GM18868 (cell line): ENCODE results near the gene TMEM82.

Source experiments
- ATAC-seq: cut with Tn5 transposase; IDR thresholded peaks from one replicate; pipeline ENCODE4 v1.9.1; 2021; ENCODE audit warnings: mild to moderate bottlenecking, moderate library complexity; ENCODE audit not compliant: unreplicated experiment

TMEM82 gene

DNA sequence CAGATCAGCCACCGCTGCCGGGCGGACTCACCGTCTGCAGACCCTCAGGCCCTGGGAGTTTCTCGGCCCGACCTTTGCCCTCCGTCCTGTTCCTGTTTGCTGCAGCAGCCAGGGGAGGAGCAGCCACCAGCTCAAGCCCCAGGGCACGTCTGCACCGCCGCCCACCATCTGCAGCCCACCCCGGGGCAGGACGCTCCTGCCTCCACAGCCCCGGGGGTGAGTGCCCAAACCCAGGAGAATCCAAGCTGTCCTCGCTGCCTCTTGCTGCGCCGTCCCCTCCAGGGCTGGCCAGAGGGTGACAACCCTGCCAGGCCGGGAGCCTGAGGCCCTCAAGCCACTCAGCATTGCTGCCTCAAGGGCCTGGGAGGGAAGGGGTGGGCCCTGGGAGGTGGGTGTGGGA, 7.4 kb upstream of the TMEM82 start:
- ATAC-seq: no peak

- ATAC-seq: no peak
Measured at GRCh38 chr1:15735304-15736037, 6.8 kb upstream of the TMEM82 start.

GRCh38 chr1:15736038-15736891, 6.0 kb upstream of the TMEM82 start, which contains the start of gene SLC25A34:
SLC25A34 (plus strand) TSS chr1:15736258; CDS start chr1:15736486, 228 bp downstream.
- no peak for ATAC-seq

- no peak for ATAC-seq
Measured at GRCh38 chr1:15736892-15737261, 5.4 kb upstream of the TMEM82 start.

DNA sequence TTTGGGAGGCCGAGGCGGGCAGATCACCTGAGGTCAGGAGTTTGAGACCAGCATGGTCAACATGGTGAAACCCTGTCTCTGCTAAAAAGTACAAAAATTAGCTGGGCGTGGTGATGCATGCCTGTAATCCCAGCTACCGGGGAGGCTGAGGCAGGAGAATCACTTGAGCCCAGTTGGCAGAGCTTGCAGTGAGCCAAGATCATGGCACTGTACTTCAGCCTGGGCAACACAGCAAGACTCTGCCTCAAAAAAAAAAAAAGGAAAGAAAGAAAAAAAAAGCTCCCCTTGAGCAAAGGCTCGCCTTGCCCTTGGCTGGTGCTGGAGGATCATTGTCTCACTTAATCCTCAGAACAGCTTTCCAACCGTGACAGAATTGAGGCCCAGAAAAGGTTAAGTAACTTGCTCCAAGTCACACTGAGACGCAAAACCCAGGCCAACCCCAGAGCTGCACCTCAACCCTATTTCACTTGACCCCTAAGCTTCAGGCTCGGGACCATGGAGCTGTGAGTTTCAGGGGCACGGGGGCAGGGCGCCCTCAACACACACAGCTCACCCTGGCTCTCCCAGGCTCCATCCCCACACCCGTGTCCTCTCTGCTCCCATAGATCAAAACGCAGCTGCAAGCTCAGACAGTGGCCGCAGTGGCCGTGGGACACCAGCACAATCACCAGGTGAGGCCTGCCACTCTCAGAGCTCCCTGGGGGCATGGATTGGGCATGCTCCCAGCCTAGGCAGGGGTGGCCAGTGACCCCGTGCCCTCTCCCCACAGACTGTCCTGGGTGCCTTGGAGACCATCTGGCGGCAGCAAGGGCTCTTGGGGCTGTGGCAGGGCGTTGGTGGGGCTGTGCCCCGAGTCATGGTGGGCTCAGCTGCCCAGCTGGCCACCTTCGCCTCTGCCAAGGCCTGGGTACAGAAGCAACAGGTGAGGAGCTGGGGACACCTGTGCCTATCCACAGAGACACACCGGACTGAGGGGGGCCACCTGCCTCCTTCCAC, 4.7 kb upstream of the TMEM82 start:
- no peak for ATAC-seq

DNA sequence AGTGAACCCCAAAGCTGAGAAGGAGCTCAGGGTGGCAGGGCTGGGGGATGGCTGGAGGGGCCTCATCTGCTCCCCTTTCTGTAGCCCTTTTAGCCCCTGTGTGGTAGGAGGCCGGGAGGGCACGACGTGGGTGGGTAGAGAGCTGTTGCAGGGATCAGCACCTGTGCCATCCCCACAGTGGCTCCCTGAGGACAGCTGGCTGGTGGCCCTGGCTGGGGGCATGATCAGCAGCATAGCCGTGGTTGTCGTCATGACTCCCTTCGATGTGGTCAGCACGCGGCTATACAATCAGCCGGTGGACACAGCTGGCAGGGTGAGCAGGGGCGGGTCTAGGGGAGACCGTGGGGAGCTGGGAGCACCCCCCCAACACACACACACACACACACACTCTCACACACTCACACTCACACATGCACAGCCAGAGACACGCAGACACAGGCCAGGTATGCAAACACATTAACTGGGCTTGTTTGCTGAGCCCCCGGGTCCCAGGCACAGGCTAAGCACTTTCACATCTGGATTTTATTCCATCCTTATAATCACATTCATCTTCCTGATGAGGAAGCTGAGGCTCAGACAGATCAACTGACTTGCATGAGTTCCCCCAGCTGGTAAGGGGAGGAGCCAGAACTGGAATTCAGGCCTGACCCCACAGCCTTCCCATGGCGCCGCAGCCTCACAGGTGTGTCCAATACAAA, 3.7 kb upstream of the TMEM82 start:
- ATAC-seq: no peak

- no peak for ATAC-seq
Measured at GRCh38 chr1:15739259-15739658, 3.0 kb upstream of the TMEM82 start.

GRCh38 chr1:15739745-15740144, 2.6 kb upstream of the TMEM82 start:
- ATAC-seq: no peak

GRCh38 chr1:15740924-15741850, 1.1 kb upstream of the TMEM82 start:
- ATAC-seq: no peak

- ATAC-seq: no peak
Measured at GRCh38 chr1:15744122-15744679, 1.9 kb downstream of the TMEM82 start.

GRCh38 chr1:15747378-15747777, 5.1 kb downstream of the TMEM82 start:
- no peak for ATAC-seq

- no peak for ATAC-seq
Measured at GRCh38 chr1:15748264-15748663, 6.0 kb downstream of the TMEM82 start.

DNA sequence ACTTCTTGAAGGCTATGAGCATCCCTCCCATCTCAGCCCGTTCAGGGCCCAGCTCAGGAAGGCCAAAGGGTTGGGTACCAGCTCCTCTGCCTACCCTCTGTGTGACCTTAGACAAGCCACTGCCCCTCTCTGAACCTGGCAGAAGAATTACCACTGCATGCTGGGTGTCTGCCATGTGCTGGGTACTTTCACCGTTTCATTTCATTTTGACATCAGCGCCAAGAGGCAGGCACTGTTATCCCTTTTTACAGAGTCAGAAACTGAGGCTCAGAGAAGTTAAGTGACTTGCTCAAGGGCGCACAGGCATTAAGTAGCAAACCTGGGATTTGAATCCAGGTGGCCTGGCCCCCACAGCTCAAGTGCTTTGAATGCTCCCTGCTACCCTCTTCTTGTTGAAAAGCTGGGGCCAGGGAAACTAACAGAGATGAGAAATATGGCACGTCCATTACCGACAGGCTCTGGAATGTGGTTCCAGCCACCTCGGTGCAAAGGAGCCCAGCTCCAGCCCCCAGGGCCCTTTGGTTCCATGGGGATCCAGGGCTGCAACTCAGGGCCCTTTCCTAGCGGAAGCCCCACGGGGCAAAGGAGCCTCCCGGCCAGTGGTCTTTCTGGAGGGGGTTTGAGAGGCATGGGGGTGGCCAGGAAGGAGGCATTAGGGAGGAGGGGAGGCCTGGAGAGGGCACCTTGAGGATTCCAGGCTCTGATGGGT, 6.5 kb downstream of the TMEM82 start:
- ATAC-seq: no peak

DNA sequence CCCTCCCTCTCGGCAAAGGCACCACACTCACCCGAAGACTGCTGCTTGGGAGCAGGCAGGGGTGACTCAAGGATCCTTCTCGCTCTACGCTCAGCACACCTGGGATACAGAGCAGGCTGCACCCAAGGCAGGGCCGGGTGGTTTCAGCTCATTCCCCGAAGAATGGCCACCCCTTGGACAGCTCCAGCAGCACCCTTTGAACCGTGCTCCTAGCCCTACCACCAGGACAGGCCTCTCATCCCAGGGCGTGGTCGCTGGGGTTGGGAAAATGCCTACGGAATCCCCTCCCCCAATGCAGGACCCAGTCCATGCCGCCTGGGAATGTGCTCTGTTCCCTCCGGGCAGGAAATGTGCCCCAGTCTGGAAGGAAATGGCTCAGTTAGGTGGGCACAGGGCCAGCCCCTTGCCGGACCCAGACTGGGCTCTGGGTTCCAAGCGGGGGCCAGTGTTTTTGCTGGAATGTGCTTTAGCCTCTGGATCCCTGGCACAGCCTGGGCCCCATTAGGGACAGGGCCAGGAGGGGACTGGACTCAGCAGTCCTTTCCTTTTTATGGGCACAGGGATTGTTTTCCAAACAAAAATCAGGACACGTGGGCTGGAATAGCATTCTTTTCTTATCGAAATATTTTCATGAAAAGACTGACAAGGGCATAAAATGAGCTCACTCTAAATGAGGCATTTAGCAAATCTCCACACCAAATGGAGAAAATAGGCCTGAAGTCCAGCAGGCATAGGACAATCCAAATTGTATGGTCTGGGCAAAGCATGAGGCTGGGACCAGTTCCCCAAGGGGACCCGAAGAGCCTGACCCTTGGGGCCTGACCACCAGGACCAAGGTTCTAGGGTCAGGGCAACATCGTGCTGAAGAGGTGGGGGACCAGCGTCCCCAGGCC, 7.3 kb downstream of the TMEM82 start:
- ATAC-seq: no peak

DNA sequence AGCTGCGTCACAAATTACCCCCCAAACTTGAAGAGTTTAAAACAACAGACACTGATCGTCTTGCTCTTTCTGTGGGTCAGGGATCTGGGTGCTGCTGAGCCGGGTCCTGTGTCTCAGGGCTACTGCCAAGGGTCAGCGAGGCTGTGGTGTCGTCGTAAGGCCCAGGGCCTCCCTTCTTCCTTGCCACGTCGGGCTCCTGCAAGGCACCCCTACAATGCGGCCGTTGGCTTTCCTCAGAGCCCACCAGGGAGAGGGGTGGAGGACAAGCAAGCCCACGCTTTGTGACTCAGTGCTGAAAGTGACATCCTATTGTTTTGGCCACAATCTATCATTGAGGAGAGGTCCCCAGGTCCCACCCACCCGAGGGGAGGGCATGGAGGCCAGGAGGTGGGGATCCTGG, 8.6 kb downstream of the TMEM82 start:
- no peak for ATAC-seq

GRCh38 chr1:15751717-15752116, 9.4 kb downstream of the TMEM82 start:
- ATAC-seq: no peak

GRCh38 chr1:15753776-15754175, 11.5 kb downstream of the TMEM82 start:
- ATAC-seq: no peak
